ENCODE measurements around the gene PHYHD1.

- TF ChIP-seq, protein P1, sequence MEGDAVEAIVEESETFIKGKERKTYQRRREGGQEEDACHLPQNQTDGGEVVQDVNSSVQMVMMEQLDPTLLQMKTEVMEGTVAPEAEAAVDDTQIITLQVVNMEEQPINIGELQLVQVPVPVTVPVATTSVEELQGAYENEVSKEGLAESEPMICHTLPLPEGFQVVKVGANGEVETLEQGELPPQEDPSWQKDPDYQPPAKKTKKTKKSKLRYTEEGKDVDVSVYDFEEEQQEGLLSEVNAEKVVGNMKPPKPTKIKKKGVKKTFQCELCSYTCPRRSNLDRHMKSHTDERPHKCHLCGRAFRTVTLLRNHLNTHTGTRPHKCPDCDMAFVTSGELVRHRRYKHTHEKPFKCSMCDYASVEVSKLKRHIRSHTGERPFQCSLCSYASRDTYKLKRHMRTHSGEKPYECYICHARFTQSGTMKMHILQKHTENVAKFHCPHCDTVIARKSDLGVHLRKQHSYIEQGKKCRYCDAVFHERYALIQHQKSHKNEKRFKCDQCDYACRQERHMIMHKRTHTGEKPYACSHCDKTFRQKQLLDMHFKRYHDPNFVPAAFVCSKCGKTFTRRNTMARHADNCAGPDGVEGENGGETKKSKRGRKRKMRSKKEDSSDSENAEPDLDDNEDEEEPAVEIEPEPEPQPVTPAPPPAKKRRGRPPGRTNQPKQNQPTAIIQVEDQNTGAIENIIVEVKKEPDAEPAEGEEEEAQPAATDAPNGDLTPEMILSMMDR (IDR thresholded peaks at IDR 0.05) = no peak
- no peak for TF ChIP-seq POLR2AphosphoS5 (IDR thresholded peaks at IDR 0.05; ENCODE audit: insufficient read depth in 1 of 2, low read depth in 1 of 2)
- TF ChIP-seq POLR2A (IDR thresholded peaks at IDR 0.05) = no peak
Measured at GRCh38 chr9:128903871-128904620, 16.7 kb upstream of the PHYHD1 start.
